ENCODE data around the gene RNF25. TPM values are rescaled to one million over a fixed set of nuclear protein-coding genes. Genes with fewer than 3 reads are reported as not detected.

Gene RNF25
- total RNA-seq, 1 experiment from 2014 or later = 32.1 TPM

DNA sequence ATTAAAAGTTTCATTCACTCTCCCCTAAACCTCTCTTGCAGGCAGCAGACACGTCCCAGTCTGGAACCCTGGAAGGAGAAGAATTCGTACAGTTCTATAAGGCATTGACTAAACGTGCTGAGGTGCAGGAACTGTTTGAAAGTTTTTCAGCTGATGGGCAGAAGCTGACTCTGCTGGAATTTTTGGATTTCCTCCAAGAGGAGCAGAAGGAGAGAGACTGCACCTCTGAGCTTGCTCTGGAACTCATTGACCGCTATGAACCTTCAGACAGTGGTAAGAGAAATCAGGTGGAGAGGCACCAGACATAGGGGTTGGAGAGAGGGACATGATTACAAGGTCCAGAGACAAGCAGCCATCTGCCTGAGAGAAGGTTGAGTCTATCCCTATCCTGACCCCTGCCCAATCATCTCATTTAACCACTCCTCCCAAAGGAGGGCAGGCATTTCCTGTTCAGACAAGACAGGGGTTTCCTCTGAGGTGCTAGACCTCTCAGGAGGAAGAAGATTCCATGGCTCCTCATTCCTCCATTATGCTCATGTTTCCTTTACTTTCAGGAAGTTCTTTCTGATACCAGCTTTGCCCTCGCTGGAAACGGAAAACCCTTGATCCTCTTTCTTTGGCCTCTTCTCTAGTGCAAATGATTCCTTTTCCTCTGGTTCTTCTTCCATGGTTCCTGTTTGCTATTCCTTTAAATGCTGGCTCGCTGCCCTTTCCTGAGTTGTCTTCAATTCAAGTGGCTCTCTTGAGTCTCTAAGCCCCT lies 49.0 kb downstream of the RNF25 start:
- intact Hi-C loops (cut with micrococcal nuclease; ENCODE audit: unreplicated experiment) = no loop called here
- Mint-ChIP-seq H3K9me3 (ENCODE audit: low read depth, unreplicated experiment) (no peaks in the 10 kb centered on the region), H3K4me3 (ENCODE audit: low read depth, unreplicated experiment) (no peak overlapping the region), H3K36me3 (ENCODE audit: insufficient read depth, unreplicated experiment) (no peaks in the 10 kb centered on the region), H3K27me3 (ENCODE audit: unreplicated experiment) (no peaks in the 10 kb centered on the region), H3K4me1 (ENCODE audit: low read depth, unreplicated experiment) (no peaks in the 10 kb centered on the region), H3K27ac (ENCODE audit: unreplicated experiment) (no peak overlapping the region)
- TF ChIP-seq, protein P1, sequence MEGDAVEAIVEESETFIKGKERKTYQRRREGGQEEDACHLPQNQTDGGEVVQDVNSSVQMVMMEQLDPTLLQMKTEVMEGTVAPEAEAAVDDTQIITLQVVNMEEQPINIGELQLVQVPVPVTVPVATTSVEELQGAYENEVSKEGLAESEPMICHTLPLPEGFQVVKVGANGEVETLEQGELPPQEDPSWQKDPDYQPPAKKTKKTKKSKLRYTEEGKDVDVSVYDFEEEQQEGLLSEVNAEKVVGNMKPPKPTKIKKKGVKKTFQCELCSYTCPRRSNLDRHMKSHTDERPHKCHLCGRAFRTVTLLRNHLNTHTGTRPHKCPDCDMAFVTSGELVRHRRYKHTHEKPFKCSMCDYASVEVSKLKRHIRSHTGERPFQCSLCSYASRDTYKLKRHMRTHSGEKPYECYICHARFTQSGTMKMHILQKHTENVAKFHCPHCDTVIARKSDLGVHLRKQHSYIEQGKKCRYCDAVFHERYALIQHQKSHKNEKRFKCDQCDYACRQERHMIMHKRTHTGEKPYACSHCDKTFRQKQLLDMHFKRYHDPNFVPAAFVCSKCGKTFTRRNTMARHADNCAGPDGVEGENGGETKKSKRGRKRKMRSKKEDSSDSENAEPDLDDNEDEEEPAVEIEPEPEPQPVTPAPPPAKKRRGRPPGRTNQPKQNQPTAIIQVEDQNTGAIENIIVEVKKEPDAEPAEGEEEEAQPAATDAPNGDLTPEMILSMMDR (IDR thresholded peaks at IDR 0.05; ENCODE audit: unreplicated experiment) = no peak
- BruUV-seq (replicated peaks) = no TSS peak
- DNase-seq = no peak
- CTCF ChIA-PET = no interaction called here

DNA sequence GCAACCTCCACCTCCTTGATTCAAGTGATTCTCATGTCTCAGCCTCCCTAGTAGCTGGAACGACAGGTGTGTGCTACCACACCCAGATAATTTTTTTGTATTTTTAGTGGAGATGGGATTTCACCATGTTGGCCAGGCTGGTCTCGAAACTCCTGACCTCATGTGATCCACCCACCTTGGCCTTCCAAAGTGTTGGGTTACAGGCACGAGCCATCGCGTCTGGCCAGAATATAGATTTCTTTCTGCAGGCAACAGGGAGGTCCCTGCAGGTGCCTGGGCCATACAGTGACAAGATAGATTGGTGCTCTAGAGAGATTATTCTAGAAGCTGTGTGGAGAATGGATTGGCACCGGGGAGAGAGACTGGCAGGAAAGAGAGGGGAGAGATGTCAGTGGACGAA lies 50.8 kb downstream of the RNF25 start:
- BruUV-seq (replicated peaks) = no TSS peak
- intact Hi-C loops (cut with micrococcal nuclease; ENCODE audit: unreplicated experiment) = no loop called here
- H3K9me3 Mint-ChIP-seq (ENCODE audit: low read depth, unreplicated experiment) = no peaks in the 10 kb centered on the region

DNA sequence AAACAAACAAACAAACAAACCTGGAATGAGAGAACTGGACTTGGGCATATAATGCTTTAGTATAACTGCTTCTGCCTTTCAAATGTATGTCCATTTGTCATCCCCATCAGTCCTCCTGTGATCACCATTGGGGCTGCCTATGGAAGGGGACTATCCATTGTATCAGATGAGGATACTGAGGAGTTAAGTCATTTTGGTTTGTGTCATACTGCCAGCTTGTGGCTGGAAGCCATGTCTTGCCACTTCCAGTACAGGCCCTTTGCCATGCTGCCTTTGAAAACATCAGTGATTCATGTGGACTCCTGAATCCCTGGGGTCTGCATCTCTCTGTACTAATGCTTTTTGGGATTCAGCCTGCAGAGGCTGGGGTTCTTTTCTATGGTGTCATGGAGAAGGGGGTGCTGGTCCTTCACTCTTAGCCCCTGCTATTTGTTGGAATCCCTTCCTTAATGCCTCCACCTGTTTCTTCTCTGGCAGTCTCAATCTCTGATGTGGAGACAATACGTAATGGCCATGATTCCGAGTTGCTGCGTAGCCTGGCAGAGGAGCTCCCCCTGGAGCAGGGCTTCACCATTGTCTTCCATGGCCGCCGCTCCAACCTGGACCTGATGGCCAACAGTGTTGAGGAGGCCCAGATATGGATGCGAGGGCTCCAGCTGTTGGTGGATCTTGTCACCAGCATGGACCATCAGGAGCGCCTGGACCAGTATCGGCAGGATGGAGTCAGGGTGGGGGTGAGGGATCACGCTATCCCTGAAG lies 53.5 kb downstream of the RNF25 start:
- Mint-ChIP-seq H3K27ac (ENCODE audit: unreplicated experiment) (no peak overlapping the region), H3K27me3 (ENCODE audit: unreplicated experiment) (no peaks in the 10 kb centered on the region), H3K4me1 (ENCODE audit: low read depth, unreplicated experiment) (no peaks in the 10 kb centered on the region), H3K9me3 (ENCODE audit: low read depth, unreplicated experiment) (no peaks in the 10 kb centered on the region), H3K4me3 (ENCODE audit: low read depth, unreplicated experiment) (no peak overlapping the region), H3K36me3 (ENCODE audit: insufficient read depth, unreplicated experiment) (no peaks in the 10 kb centered on the region)
- CTCF ChIA-PET = no interaction called here
- BruUV-seq (replicated peaks) = no TSS peak
- DNase-seq = no peak
- TF ChIP-seq, protein P1 (IDR thresholded peaks at IDR 0.05; ENCODE audit: unreplicated experiment) = no peak
- intact Hi-C loops (cut with micrococcal nuclease; ENCODE audit: unreplicated experiment) = no loop called here

More for the DNA sequence above, 50.8 kb downstream of the RNF25 start:
- H3K4me1 Mint-ChIP-seq (ENCODE audit: low read depth, unreplicated experiment) = no peaks in the 10 kb centered on the region
- CTCF ChIA-PET = interaction anchor here (0.7 to 0.9 kb wide), 2 partner anchors 8 to 133 kb away, joined by 5 to 6 read pairs; no protein-coding TSS in a partner anchor
- no peak overlapping the region for H3K4me3 Mint-ChIP-seq (ENCODE audit: low read depth, unreplicated experiment)
- DNase-seq = no peak
- no peaks in the 10 kb centered on the region for H3K36me3 Mint-ChIP-seq (ENCODE audit: insufficient read depth, unreplicated experiment)
- TF ChIP-seq, protein P1 (IDR thresholded peaks at IDR 0.05; ENCODE audit: unreplicated experiment) = no peak
- H3K27me3 Mint-ChIP-seq (ENCODE audit: unreplicated experiment) = no peaks in the 10 kb centered on the region
- H3K27ac Mint-ChIP-seq (ENCODE audit: unreplicated experiment) = no peak overlapping the region

DNA sequence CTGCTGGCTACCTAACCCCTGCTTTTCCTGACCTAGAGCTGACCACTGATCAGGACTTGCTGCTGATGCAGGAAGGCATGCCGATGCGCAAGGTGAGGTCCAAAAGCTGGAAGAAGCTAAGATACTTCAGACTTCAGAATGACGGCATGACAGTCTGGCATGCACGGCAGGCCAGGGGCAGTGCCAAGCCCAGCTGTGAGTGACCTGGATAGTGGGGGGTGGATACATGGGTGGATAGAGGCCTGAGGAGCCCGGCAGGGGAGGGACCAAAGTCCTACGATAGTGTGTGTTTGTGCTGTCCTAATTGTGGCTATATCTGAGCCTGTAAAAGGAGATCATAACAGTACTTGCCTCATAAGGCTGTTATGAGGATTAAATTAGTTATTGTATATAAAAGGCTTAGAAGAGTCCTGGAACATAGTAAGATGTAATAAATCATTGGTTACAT lies 55.9 kb downstream of the RNF25 start:
- CTCF ChIA-PET = interaction anchor here (0.9 kb wide), 1 partner anchor 12 kb away, joined by 3 read pairs; no protein-coding TSS in a partner anchor

More for the DNA sequence above, 55.9 kb downstream of the RNF25 start:
- Mint-ChIP-seq H3K36me3 (ENCODE audit: insufficient read depth, unreplicated experiment) (no peaks in the 10 kb centered on the region), H3K4me1 (ENCODE audit: low read depth, unreplicated experiment) (no peaks in the 10 kb centered on the region), H3K4me3 (ENCODE audit: low read depth, unreplicated experiment) (no peak overlapping the region), H3K27me3 (ENCODE audit: unreplicated experiment) (peaks cover 17% of the 10 kb centered on the region), H3K9me3 (ENCODE audit: low read depth, unreplicated experiment) (no peaks in the 10 kb centered on the region), H3K27ac (ENCODE audit: unreplicated experiment) (no peak overlapping the region)
- TF ChIP-seq, protein P1 (IDR thresholded peaks at IDR 0.05; ENCODE audit: unreplicated experiment) = no peak
- no peak for DNase-seq
- no TSS peak for BruUV-seq (replicated peaks)
- intact Hi-C loops (cut with micrococcal nuclease; ENCODE audit: unreplicated experiment) = no loop called here

Other genes with a start within 250 kb of the RNF25 start
- gene USP37, start 103.7 kb downstream of the RNF25 start, total RNA-seq (2022) = 18.5 and 27.5 TPM in 2 replicates
- gene CNOT9, start 103.2 kb downstream of the RNF25 start, total RNA-seq (2022) = 54.0 and 54.2 TPM in 2 replicates
- gene PLCD4, start 64.1 kb downstream of the RNF25 start, total RNA-seq (2022) = 0.38 and 0.95 TPM in 2 replicates
- gene ZNF142, start 12.4 kb downstream of the RNF25 start, total RNA-seq (2022) = 42.8 and 43.3 TPM in 2 replicates
- 57.9 and 61.7 TPM in 2 replicates for gene BCS1L, start 12.3 kb downstream of the RNF25 start, total RNA-seq (2022)
- 42.4 and 50.6 TPM in 2 replicates for gene STK36, start 84 bp upstream of the RNF25 start, total RNA-seq (2022)
- 67.3 and 75.5 TPM in 2 replicates for gene TTLL4, start 38.8 kb upstream of the RNF25 start, total RNA-seq (2022)
- 11.8 and 12.2 TPM in 2 replicates for gene CYP27A1, start 110.1 kb upstream of the RNF25 start, total RNA-seq (2022)
- gene PRKAG3, start 159.8 kb upstream of the RNF25 start, total RNA-seq (2022) = not detected in 2 replicates
- gene WNT6, start 187.8 kb upstream of the RNF25 start, total RNA-seq (2022) = not detected in 2 replicates
- gene WNT10A, start 208.8 kb upstream of the RNF25 start, total RNA-seq (2022) = 2.4 and 3.4 TPM in 2 replicates